HG02970 (cell line): ENCODE measurements around the gene NELL1.
"Not testable (repeated sequence)": the region's sequence is repeated elsewhere in the genome, so short reads cannot be mapped to it uniquely, and the experiment has no call there.

Experiments
- ATAC-seq: cut with Tn5 transposase; IDR thresholded peaks from one replicate; pipeline ENCODE4 v1.9.1; 2021; ENCODE audit warnings: mild to moderate bottlenecking, moderate library complexity, moderate number of reproducible peaks; ENCODE audit not compliant: unreplicated experiment, low FRiP score

Gene NELL1

DNA sequence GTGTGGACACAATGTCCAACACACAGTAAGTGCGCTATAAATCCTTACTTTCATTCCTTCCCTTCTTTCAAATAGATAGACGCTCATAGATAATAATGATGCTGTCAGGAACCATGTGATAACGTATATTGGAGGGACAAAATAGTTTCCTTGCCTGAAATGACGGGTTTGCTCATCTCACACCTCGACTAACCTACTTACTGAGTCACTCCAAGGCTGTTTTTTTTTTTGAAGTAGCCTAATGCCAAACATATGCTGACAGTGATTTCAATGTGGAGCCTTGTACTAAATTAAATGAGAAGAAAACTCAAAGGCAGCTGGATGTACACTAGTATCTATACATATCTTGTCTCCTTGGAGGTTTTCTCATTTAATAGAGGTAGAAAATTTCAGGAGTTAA, 400.5 kb downstream of the NELL1 start:
- ATAC-seq, result no peak

DNA sequence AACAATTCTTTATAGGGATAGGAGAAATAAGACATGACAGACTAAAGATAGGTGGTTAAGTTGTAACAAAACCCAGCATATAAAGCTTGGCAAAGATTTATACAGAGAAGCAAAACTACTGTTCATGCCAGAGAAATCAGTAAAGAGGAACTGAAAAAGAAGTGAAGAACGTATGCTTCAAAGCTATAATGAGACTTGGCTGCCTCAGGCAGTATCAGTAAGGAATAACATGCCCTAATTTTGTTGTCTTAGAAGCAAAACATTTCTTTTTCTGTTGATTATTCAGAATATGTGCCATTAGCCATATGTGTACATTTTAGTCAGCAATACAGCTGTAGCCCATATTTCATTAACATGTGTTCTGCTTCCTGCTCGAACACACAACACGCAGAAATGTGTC, 403.2 kb downstream of the NELL1 start:
- no peak for ATAC-seq

DNA sequence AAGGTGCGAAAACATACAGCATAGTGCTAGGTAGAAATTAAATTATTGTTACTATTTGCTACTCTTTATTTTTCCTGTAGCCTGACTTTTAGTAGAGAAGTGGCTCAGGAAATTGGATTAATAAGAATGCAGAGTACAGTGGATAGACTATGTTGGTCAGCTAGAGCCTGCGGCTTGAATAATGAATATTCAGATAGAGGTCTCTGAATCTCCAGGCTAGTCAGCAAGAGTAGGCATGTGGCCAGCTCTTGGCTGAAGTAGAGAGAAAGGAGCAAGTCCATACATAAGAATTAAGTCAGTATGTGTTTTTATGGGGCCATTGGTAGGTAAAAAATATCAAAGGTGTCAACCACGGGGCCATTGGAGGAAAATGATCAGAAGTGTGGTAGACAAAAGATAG, 413.5 kb downstream of the NELL1 start:
- no peak for ATAC-seq

DNA sequence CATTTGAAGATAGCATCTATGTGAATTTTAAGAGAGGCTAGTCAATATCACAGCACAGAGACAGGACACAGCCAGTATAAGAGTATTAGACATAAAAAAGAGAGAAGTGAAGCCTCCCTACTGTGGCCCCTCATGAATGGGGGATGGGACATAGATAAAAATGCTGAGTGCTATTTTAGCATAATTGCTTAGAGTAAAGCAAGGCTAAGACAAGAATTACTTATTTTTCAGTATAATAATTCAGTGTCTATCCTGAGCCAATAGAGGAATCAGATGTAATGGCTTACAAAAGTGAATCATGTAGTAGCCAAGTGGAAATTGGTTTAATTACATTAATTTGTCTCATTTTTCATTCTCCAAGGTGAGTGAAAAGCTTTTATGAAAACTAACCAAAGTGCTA, 419.5 kb downstream of the NELL1 start:
- no peak for ATAC-seq

DNA sequence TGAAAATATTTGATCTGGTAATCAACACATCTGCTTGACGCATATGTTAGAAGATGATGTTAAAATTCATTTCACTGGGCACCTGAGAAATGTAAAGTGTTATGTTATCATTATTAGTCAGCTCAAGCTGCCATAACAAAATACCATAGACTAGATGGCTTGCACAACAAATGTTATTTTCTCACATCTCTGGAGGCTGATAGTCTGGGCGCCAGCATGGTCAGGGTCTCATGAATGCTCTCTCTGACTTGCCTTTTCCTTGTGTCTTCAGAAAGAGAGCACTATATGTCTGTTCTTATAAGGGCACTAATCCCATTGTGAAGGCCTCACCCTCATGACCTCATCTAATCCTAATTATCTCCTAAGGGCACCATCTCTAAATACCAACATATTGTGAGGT, 435.3 kb downstream of the NELL1 start:
- ATAC-seq, result no peak

DNA sequence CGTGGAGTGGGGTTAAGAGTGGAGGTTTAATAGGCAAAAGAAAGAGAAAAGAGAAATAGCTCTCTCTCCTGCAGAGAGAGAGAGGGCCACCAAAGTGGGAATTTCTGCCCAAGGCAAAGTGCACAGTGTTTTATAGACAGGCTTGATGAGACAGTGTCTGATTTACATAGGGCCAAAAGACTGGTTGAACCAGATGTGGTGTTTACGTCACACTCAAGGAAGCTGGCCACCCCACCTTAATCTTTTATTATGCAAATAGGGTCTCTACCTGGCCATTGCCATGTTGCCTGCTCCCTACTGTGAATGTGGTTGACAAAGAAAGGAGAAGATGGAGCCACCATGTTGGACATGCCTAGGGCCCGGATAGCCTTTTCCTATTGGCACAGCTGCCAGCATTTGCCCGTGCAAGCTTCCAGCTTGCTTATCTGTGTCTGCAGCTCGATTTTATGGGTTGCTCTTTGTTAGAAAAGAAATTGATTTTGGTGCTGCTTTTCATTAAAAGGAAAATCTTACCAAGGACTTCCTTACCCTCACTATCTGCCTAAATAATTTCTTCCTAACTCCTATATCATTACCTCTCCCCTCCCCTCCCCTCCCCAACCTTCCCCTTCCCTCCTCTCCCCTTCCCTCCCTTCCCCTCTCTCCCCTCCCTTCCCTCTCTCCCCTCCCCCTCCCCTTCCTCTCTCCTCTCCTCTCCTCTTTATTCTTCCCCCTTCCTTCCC, 436.0 kb downstream of the NELL1 start:
- no peak for ATAC-seq

DNA sequence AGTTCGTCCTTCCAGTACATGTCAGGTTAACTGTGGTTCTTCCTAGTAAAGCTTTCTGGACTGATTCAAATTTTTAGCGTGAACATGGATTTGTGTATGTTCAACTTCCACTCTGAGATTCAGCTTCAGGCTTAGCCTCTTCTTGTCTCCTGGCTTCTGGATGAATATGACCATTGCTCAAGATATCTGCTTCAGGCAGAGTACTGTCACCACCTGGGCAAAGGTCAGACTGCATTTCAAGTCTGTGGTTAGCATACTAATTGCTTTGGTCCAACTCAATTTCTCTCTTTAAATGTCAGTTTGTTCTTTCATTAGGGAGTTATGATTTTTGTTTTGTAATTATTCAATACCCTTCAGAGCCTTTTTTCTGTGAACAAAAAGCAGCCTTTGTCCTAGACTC, 440.0 kb downstream of the NELL1 start:
- no peak for ATAC-seq

DNA sequence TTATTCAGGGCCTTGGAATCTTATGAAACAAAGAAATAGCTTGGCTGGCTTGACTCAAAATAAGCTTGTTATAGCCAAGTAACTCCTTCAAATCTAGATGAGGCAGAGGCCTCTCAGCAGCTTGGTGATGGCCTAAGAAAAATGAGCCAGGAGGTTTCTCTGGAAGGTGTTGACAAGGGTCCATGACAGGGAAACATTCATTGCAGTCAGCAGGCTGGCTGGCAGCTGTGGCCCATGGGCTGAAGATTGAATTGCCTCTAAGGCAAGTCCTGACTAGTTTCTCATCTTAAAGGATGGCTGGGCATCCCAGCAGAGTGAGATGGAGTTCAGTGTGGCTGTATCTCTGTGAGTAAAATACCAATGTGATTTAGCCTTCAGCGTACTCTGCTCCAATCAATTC, 441.0 kb downstream of the NELL1 start:
- no peak for ATAC-seq

DNA sequence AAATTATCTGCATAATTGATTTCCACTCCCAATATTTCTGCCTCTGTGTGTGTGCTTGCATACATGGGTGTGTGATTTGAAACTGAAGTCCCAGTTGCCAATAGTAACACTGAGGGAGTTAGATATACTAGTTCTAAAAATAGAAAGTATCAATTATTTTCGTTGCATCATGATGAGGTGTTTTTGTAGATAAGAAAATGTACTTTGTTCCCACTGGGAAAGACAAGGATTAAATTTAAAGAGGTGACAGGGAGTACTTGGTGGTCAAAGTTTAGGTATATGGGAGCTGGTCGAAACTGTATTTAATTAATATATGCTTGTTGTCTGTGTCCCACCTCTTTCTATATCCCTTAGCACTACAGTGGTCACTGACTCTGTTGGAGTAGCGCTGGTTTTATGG, 444.5 kb downstream of the NELL1 start:
- ATAC-seq, result no peak

DNA sequence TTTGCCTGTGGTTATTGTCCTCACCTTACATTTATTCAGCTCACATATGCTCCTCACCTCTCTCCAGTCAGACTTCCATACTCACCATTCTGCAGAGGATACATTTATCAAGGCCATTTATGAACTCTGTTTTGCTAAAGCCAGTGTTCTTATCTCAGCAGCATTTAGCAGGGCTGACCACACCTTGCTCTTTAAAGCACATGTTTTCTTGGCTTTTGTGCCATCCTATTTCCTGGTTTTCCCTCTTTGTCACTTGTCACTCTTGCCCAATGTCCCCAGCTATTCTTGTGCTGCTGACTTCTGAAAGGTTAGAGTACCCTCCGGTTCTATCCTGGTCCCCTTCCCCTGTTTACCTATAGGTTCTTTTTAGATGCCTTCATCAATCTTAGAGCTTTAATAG, 446.6 kb downstream of the NELL1 start:
- ATAC-seq, result no peak

DNA sequence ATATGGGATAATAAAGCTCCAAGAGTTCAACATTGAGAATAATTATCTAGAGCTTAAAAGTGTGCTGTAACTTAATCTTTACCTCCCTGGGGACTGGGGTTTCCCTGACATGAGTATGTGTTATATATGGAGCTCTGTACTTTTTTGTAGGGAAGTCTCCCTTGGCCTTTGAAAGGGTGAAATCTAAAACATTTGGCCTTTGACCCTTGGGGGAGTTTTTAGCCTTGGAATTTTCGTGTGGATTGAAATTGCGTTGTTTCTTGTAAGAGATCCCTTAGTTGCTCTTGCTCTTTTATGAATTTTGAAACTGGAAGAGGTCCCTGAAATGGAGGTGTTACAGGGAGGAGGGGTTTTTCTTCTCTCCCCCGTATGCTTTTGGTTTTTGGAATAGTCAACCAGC, 450.0 kb downstream of the NELL1 start:
- ATAC-seq, result no peak

DNA sequence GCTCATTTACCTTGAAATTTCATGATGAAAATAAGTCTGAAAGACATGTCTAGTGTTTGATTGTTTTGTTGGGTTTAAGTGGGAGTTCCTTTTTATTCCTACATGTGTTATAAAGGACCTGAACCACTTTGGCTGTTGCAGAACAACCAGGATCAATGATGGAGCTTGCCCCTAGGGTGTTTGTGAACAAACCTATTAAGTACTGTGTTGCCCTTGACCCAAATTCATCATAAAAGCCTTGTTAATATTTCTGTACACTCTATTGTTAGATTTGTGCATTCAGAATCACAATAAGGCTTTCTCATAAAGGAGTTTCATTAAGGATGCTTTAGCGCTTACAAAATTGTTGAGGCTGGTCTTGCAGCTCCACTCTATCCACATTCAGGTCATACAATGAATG, 452.6 kb downstream of the NELL1 start:
- ATAC-seq, result no peak

DNA sequence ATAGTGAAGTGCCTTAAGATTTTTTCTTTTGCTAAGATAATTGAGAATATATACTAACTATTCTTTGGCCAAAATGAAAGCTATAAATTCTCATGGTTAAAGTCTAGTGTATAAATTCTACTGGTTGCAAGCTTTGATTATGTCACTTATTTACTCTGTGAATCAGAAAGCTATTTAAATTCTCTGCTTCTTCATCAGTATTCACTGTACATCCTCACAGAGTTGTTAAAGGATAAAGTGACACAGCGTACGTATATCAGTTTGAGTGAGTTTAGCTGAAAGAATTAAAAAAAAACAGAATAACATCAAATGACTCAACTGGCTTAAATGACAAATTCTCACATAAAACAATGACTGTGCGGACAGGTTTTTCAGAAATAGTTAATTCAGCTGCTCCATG, 453.1 kb downstream of the NELL1 start:
- no peak for ATAC-seq

DNA sequence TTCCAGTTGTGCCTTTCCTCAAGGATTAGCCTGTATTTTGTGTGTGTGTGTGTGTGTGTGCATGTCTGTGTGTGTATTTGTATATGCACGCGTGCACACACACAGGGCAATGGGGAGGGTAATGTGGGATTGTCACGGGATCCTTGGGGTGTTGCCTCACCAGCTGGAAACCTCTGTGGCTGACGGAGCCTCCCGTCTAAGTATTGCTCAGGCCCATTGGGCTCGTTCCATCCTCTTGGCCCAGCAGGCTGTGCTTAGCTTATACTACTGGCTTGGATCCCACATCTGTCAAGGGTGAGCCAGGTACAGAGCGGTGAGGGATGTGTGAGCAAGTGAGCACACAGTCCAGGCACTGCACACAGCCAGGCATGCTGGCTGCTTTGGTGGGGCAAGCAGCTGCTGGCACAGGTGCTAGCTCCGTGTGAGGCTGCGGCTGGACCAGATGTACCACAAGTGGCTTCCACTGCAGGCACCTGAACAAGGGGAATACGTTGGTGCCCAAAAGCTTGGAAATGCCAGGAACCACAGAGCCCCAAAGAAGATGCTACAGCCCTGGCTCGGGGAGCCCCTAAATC, 462.8 kb downstream of the NELL1 start:
- ATAC-seq, result no peak

DNA sequence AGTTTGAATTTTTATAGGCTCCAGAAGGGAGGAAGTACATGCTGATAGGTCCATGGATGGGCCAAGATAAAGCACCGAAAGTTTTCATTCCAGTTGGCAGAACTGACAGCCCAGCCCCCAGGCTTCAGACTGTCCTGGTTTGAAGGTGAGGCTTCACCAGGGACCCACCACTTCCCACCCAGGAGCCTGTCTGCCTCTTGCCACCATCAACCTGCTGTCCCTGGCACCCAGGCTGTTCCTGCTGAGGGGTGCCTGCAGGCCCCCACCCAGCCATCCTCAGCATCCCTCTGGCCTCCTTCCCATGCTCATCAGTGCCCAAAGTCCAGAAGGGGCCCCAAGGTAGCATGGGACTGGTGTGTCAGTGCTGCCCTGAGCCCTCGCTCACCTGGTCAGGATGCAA, 463.9 kb downstream of the NELL1 start:
- no peak for ATAC-seq

DNA sequence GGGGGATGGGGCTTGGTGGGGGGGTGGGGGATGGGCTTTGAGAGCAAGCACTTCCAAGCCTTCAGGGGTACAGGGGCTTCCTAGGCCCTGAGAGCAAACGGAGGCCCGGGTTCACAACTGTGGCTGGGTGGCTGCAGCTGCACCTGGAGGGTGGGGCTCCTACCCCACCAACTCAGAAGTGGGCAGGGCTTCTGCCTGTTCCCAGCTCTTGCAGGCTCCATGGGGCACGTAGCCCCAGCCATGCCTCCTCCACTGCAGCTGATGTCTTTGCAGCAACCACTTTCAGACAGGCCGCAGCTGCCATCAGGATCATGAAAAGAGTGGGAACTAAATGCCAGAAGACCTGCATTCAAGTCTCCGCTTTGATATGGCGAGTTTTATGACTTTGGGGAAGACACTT, 464.3 kb downstream of the NELL1 start:
- ATAC-seq, result no peak

DNA sequence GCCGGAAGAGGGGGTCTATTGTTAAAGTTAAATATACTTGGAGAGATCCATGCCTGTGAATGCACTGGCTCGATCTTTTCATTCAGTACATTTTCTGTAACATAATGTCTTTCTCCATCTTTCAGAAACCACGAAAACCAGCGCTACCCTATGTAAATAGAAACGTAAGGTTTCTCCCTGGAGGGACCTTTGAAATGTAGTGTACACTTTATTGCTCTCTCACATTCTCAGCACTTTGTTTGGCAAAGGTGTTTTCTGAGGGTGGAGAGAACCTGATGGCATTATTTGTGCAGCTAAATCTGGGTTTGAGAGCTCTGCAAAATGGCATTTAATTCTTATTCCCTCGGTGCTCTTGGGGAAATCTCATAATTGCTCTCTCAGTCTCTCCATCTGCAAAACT, 468.4 kb downstream of the NELL1 start:
- ATAC-seq, result no peak

DNA sequence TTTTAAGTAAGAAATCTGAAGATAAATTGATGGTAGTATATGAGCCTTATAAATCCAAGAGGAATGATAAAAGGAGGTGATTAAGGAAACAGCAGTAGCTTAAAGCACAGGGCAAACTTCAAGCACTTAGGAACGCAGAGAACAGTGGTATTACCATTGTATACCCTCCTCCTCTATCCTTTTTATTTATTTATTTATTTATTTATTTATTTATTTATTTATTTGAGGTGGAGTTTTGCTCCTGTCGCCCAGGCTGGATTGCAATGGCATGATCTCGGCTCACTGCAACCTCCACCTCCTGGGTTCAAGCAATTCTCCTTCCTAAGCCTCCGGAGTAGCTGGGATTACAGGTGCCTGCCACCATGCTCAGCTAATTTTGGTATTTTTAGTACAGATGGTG, 472.2 kb downstream of the NELL1 start:
- not testable (repeated sequence) for ATAC-seq

DNA sequence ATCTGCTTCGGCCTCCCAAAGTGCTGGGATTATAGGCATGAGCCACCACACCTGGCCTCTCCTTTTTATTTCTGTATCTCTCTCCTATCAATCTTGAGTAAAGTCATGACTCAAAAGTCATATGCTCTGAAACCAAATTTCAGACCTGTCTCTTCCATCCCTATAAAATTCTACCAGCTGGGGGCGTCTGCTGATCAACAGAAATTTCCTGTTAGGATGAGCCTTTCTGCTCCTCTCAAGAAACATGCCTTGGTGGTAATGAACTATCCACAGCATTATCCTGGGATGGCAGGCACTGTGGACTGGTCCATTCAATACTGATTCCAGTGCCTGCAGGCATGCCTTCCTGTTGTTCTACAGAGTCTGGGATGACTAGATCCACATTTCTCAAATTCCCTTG, 472.6 kb downstream of the NELL1 start:
- ATAC-seq, result no peak

DNA sequence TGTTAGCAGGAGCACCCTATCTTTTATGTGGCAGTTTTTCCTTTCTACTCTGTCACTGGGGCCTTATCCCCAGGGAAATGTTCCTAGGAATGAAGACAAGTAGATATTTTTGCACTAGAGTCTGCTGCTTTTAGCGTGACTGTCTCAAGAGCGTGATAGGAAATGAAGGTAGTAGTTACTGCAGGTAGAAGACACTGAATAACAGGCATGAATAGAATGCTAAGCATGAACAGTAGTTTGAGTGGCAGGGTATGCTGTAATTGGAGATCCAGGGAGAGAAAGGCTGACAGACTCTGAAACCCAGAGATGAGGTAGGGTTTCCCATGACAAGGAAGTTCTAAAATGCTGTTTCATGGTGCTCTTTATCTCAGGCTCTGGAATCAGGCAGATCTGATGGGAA, 475.1 kb downstream of the NELL1 start:
- ATAC-seq, result no peak

DNA sequence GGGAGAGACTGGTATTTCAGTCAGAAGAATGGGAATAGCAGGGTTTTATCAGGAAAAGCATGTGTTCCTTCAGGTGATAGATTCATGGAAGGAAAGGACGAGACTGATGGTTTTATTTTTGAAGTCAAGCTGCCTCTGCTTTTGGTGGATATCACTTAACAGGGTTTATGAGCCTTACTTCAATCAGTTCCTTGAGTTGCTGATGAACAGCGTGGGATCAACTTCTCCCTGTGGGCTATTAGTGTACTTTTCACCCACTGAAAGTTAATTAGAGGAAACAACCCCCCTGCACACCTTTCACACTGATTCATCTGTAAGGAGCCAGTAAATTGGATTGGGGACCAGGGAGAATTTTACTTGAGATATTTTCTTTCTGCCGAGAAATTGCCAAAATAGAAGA, 479.0 kb downstream of the NELL1 start:
- ATAC-seq, result no peak

DNA sequence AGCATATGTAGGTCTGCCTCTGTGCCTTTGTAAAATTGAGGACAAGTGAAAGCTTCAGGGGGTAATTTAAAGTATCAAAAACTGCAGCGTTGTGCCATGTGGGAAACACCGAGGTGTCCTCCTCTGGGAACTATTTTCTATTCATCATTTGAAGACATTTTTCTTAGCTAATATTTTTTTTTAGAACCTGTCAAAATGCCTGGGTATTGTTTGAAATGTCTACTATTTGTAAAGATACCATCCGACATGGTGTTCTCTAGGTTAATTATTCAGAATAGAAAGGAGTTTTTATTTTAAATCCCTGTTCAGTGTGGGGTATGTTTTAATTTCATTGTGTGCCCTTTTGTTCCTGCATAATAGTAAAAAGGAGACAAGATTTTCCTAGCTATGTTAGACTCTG, 490.8 kb downstream of the NELL1 start:
- ATAC-seq, result no peak

DNA sequence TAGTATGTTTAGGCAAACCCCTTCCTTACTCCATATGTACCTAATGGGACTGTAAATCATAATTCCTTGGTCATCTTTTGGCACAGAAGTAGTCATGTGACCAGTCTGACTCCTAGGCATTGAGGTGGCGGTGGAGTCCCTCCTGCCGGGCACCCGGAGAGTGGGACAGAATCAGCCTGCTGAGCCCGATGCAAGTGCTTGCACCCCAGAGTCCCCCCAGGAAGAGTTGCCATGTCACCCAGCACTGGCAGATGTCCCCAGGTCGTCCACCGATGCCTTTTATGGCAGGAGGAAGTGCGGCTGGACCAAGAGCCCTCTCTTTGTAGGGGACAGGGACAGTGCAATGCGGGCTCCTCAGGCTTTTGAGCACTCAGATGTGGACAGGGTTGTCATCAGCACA, 500.3 kb downstream of the NELL1 start:
- ATAC-seq, result no peak
